GM12874 (cell line): Measurements from ENCODE around the gene NOL4L.

Source experiments
- CTCF ChIP-seq: IDR thresholded peaks from 2 replicates; pipeline ENCODE4 v1.5.1; 2011; ENCODE audit warnings: low read depth, mild to moderate bottlenecking, control low read depth, low read length, moderate library complexity; ENCODE audit not compliant: insufficient read depth

NOL4L gene

GRCh38 chr20:32528905-32529670, 56.0 kb downstream of the NOL4L start:
- no peak for TF ChIP-seq CTCF

- TF ChIP-seq CTCF: no peak
These were observed 56.8 kb downstream of the NOL4L start for GRCh38 chr20:32528171-32528891.

GRCh38 chr20:32527447-32528055, 57.6 kb downstream of the NOL4L start:
- no peak for TF ChIP-seq CTCF

GRCh38 chr20:32527052-32527446, 58.1 kb downstream of the NOL4L start:
- TF ChIP-seq CTCF: no peak

- TF ChIP-seq CTCF: no peak
These were observed 58.6 kb downstream of the NOL4L start for GRCh38 chr20:32526541-32526940.

GRCh38 chr20:32526125-32526524, 59.0 kb downstream of the NOL4L start:
- no peak for TF ChIP-seq CTCF

- TF ChIP-seq CTCF: no peak
These were observed 60.2 kb downstream of the NOL4L start for GRCh38 chr20:32524829-32525501.
